HL-60 (cell line): ENCODE data around the gene GABRE.

Source experiments
- GABPA ChIP-seq: IDR thresholded peaks from 2 replicates; pipeline ENCODE4 v1.6.1; 2012; ENCODE audit warnings: low read depth
- POLR2AphosphoS5 ChIP-seq: IDR thresholded peaks from 2 replicates; pipeline ENCODE4 v1.6.1; 2012; ENCODE audit warnings: low read depth
- SPI1 ChIP-seq: IDR thresholded peaks from 2 replicates; pipeline ENCODE4 v1.6.1; 2012; ENCODE audit warnings: low read depth, mild to moderate bottlenecking, borderline replicate concordance
- TF ChIP-seq, protein P1 (sequence below): IDR thresholded peaks from one replicate; pipeline ENCODE4 v1.5.1; 2011; ENCODE audit warnings: low read length, control low read depth, inconsistent platforms; ENCODE audit not compliant: insufficient read depth
- TF ChIP-seq, protein P2 (sequence below): IDR thresholded peaks from 2 replicates; pipeline ENCODE4 v1.6.1; 2012; ENCODE audit warnings: low read depth; ENCODE audit not compliant: insufficient replicate concordance

GRCh38 chrX:151935358-151935757, 39.1 kb downstream of the GABRE start:
- TF ChIP-seq, protein P1, sequence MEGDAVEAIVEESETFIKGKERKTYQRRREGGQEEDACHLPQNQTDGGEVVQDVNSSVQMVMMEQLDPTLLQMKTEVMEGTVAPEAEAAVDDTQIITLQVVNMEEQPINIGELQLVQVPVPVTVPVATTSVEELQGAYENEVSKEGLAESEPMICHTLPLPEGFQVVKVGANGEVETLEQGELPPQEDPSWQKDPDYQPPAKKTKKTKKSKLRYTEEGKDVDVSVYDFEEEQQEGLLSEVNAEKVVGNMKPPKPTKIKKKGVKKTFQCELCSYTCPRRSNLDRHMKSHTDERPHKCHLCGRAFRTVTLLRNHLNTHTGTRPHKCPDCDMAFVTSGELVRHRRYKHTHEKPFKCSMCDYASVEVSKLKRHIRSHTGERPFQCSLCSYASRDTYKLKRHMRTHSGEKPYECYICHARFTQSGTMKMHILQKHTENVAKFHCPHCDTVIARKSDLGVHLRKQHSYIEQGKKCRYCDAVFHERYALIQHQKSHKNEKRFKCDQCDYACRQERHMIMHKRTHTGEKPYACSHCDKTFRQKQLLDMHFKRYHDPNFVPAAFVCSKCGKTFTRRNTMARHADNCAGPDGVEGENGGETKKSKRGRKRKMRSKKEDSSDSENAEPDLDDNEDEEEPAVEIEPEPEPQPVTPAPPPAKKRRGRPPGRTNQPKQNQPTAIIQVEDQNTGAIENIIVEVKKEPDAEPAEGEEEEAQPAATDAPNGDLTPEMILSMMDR = no peak
- TF ChIP-seq POLR2AphosphoS5 (no peak), SPI1 (no peak), GABPA (no peak)
- TF ChIP-seq, protein P2, sequence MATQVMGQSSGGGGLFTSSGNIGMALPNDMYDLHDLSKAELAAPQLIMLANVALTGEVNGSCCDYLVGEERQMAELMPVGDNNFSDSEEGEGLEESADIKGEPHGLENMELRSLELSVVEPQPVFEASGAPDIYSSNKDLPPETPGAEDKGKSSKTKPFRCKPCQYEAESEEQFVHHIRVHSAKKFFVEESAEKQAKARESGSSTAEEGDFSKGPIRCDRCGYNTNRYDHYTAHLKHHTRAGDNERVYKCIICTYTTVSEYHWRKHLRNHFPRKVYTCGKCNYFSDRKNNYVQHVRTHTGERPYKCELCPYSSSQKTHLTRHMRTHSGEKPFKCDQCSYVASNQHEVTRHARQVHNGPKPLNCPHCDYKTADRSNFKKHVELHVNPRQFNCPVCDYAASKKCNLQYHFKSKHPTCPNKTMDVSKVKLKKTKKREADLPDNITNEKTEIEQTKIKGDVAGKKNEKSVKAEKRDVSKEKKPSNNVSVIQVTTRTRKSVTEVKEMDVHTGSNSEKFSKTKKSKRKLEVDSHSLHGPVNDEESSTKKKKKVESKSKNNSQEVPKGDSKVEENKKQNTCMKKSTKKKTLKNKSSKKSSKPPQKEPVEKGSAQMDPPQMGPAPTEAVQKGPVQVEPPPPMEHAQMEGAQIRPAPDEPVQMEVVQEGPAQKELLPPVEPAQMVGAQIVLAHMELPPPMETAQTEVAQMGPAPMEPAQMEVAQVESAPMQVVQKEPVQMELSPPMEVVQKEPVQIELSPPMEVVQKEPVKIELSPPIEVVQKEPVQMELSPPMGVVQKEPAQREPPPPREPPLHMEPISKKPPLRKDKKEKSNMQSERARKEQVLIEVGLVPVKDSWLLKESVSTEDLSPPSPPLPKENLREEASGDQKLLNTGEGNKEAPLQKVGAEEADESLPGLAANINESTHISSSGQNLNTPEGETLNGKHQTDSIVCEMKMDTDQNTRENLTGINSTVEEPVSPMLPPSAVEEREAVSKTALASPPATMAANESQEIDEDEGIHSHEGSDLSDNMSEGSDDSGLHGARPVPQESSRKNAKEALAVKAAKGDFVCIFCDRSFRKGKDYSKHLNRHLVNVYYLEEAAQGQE = no peak
